Activated CD4-positive, alpha-beta T cell treated with anti-CD3 and anti-CD28 coated beads for 1 hour (primary cell): ENCODE results near the gene BRD3OS.
A peak's percentile ranks its signal among the peaks of the same experiment; 100 is the strongest.

ENCODE experiments used
- DNase-seq: peaks from one replicate; pipeline ENCODE4 v3.0.0-alpha.2; 2020

The BRD3OS gene

GRCh38 chr9:133989625-133990365 is 35.5 kb upstream of the BRD3OS start:
- no peak for DNase-seq

DNA sequence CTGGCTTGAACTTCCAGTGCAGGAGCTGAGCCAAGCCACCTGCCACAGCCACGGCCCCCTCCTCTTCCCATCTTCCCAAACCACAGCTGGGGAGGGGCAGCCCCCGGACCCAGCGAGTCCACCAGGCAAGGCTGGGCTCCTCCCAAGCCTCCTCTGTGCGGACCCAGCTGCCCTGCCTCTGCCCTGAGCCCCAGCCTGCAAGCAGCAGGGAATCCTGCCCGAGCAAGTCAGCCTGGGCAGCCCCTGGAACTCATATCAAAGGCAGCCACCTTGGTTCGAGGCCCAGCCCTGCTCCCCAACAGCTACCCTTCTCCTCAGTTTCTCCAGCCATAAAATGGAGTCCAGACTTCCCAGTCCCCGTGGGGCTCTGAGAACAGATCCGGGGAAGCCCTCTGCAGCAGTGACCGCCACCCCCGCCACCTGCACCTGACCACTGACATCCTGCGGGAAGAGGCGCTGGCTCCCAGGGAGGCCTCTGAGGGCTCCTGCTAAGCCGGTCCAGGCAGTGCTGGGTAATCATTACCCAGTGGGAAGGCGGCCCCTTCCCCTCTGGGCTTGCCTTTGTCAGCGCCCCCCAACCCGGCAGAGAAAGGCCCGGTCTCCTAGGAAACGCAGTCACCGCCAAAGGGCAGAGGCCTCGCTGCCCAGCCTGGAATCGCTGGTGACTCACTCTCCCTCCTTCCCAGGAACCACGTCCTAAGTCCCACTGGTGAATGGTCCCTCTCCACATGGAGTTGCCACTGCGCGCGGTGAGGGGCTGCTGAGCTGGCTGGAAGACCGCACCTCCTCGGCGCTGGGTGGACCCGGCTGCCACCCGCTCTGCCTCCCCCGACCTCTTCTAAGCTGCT is 34.7 kb upstream of the BRD3OS start:
- no peak for DNase-seq

GRCh38 chr9:133991214-133991921 is 33.9 kb upstream of the BRD3OS start:
- no peak for DNase-seq

- peak; percentile 22 for DNase-seq
These were observed 33.1 kb upstream of the BRD3OS start, which contains the start of gene VAV2 for GRCh38 chr9:133991964-133992779. Gene VAV2 (minus strand): TSS chr9:133992324. CDS start chr9:133992278, 46 bp downstream.

- DNase-seq = peak; percentile 65
These were observed 32.3 kb upstream of the BRD3OS start for GRCh38 chr9:133992780-133993634.

DNA sequence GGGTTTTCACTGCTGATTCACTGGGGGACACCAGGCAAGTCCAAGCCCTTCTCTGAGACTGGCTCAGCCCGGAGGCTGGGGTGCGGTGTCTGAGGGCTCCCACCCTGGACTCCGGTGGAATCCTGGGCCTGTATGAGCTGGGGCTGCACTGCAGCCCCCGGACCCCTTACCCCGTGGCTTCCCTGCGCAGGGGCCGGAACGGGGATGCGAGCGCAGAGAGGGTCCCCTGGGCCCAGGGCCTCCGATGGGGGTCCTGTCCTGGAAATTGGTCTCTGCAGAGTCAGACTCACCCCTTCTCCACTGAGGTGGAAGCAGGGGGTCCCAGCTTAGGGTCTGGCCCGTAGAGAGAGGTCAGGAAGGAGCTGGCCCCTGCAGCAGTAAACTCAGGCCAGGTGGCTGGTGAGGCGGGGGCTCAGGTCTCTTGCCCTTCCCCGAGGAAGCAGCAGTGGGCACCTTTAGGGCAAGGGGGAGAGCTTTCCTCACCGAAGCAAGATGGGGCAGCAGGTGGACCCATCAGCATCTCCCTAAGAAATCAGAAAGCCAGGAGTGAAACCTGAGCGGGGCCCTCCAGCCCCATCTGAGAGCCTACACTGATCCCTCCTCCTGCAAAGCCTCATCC is 31.5 kb upstream of the BRD3OS start:
- DNase-seq = no peak

- DNase-seq = peak; percentile 61
These were observed 30.8 kb upstream of the BRD3OS start for GRCh38 chr9:133994353-133995011.

- DNase-seq = no peak
These were observed 30.0 kb upstream of the BRD3OS start for GRCh38 chr9:133995012-133995896.

GRCh38 chr9:133996531-133997520 is 28.5 kb upstream of the BRD3OS start:
- DNase-seq = no peak

DNA sequence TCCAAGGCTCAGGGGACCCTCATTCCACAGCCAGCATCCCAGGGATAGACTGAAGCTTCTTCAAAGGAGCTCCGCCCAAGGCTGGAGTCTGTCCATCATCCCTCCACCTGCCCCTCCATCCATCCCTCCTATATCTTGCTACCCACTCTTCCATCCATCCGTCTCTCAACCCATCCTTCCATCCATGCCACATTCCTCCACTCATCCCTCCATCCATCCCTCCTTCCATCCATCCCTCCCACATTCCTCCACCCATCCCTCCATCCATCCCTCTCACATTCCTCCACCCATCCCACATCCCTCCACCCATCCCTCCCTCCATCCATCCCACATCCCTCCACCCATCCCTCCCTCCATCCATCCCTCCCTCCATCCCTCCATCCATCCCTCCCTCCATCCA is 27.7 kb upstream of the BRD3OS start:
- DNase-seq = no peak

- no peak for DNase-seq
These were observed 26.2 kb upstream of the BRD3OS start for GRCh38 chr9:133998915-133999595.

GRCh38 chr9:133999851-134000265 is 25.4 kb upstream of the BRD3OS start:
- DNase-seq = no peak

GRCh38 chr9:134002796-134003195 is 22.5 kb upstream of the BRD3OS start:
- no peak for DNase-seq

DNA sequence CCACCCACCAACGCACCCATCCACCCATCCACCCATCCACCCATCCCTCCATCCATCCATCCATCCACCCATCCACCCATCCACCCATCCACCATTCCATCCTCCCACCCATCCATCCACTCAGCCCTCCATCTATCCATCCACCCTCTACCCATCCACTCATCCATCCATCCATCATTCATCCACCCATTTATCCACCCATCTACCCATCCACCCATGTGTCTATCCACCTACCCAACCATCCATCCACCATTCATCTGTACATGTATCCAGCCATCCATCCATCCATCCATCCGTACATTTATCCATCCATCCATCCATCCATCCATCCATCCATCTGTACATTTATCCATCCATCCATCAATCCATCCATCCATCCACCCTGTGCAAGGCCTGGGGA is 22.0 kb upstream of the BRD3OS start:
- DNase-seq = no peak

GRCh38 chr9:134004131-134004873 is 21.0 kb upstream of the BRD3OS start:
- DNase-seq = no peak

DNA sequence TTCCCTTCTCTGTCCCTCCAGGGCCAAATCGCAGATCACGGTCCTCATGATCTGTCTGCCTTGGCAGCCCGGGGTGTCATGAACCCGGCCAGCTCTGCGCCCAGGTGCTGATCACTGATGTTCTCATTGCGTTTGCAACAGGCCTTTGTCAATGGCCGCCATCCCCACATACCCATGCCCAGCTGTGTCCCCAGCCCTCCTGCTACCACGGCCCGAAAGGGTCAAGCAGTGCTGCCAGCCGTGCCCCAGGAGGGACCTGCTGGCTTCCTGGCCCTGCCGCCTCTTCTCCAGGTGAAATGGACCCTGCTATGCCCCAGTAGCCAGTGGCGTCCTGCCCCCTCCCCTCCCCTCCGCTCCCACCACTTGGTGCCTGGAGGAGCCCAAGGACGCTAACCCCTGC is 20.4 kb upstream of the BRD3OS start:
- no peak for DNase-seq

GRCh38 chr9:134005381-134005780 is 19.9 kb upstream of the BRD3OS start:
- no peak for DNase-seq
